Measurements from ENCODE around the gene TPSB2. TPM values are rescaled to one million over a fixed set of nuclear protein-coding genes. Genes with fewer than 3 reads are reported as not detected.
"Not testable (repeated sequence)": the region's sequence is repeated elsewhere in the genome, so short reads cannot be mapped to it uniquely, and the experiment has no call there.

TPSB2 gene
- total and polyA plus RNA-seq, 9 of the 15 experiments (the other 6 are each of a cell fraction or from before 2014, with no cell fraction given) = 0.18 TPM; not detected in 8

DNA sequence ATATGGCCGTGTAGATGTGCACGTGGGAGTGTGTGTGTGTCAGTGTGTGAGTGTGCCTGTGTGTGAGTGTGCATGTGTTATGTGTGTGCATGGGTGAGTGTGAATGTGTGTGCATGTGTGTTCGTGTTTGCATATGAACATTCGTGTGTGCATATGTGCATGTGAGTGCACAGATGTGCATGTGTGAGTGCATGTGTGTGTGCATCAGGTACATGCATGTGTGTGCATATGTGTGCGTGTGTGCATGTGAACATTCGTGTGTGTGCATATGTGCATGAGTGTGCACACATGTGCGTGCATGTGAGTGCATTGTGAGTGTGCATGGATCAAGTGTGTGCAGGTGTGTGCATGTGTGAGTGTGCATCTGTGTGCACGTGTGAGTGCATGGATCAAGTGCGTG is 8.0 kb upstream of the TPSB2 start (continued):
- TF ChIP-seq ZC3H4 (CRISPR knock-in tag; IDR thresholded peaks at IDR 0.05; ENCODE audit: borderline replicate concordance) = 0 out of 2 replicates have a peak, but pooled peaks have one; percentile 47
- peak; percentile 39; the same call in 1 of the 2 replicates for TF ChIP-seq MAX (CRISPR knock-in tag; IDR thresholded peaks at IDR 0.05)
- TF ChIP-seq NR2C2 (CRISPR knock-in tag; IDR thresholded peaks at IDR 0.05) = 0 out of 2 replicates have a peak, but pooled peaks have one; percentile 48
- no peak for TF ChIP-seq NR2C2 (tag; IDR thresholded peaks at IDR 0.05)
- no peak for TF ChIP-seq FOXJ3 (CRISPR knock-in tag; IDR thresholded peaks at IDR 0.05)

DNA sequence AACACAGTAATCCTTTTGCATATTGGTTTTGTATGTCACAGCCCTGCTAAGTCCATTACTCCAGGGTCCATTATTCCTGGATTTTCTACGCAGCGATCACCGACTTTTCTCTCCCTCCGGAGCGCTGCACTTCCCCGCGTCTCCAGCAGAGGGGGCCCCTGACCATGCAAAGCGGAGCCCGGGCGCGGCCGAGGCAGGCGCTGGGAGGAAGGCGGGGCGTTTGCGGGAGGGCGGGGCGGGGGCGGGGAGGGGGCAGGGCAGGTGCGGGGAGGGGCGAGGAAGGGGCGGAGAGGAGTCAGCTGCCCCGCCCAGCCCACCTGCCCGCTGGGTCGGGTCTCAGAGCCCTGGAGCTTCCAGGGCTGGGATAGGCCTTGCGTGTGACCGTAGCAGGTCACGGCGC is 6.7 kb upstream of the TPSB2 start:
- H4K20me1 ChIP-seq (replicated peaks; ENCODE audit: control insufficient read depth, insufficient read depth, low read length); H3K4me3 ChIP-seq; H3K27ac ChIP-seq (ENCODE audit: extremely low read depth, low read depth, low read length); H3K36me3 ChIP-seq (ENCODE audit: control insufficient read depth, insufficient read depth, low read length); H3K9me1 ChIP-seq (ENCODE audit: control insufficient read depth, insufficient read depth, low read length); DNase-seq (ENCODE audit: extremely low read depth in 1 of 4, low spot score in 3 of 4); H3K79me2 ChIP-seq (ENCODE audit: control insufficient read depth, insufficient read depth, low read length); CTCF ChIA-PET (ENCODE audit: low intra/inter-chr PET ratio); BruUV-seq (replicated peaks); H3K4me2 ChIP-seq (ENCODE audit: insufficient read depth, low read length); intact Hi-C loops (cut with micrococcal nuclease); POLR2A ChIA-PET; H3K27me3 ChIP-seq (ENCODE audit: control insufficient read depth in 2 of 2, insufficient read depth in 2 of 2, low read length in 2 of 2); H2AFZ ChIP-seq (ENCODE audit: low read depth, low read length); H3K9ac ChIP-seq (ENCODE audit: insufficient read depth in 1 of 2, low read depth in 2 of 2, low read length in 2 of 2); H3K9me3 ChIP-seq (replicated peaks; ENCODE audit: control insufficient read depth, insufficient read depth, low read depth, low read length); in situ Hi-C loops (cut with MboI); H3K4me1 ChIP-seq (replicated peaks in 1 of 2; ENCODE audit: control insufficient read depth in 2 of 2, insufficient read depth in 2 of 2, low read length in 2 of 2): not testable (repeated sequence)
- WGBS (ENCODE audit: insufficient coverage, low coverage, missing lambda C conversion rate) = no CpG with 5 or more reads among the region's 29 CpGs
- ATAC-seq = peak; percentile 80
- peak; percentile 90 for FAIRE-seq

- not testable (repeated sequence) for FAIRE-seq
Observed at GRCh38 chr16:1232049-1232748, 2.2 kb upstream of the TPSB2 start.

GRCh38 chr16:1231301-1231700 is 1.3 kb upstream of the TPSB2 start:
- H2AFZ ChIP-seq (ENCODE audit: low read depth, low read length); H3K9ac ChIP-seq (ENCODE audit: insufficient read depth in 1 of 2, low read depth in 2 of 2, low read length in 2 of 2); POLR2A ChIA-PET; BruUV-seq (replicated peaks); H3K9me3 ChIP-seq (replicated peaks; ENCODE audit: control insufficient read depth, insufficient read depth, low read depth, low read length); DNase-seq (ENCODE audit: extremely low read depth in 1 of 4, low spot score in 3 of 4); FAIRE-seq; in situ Hi-C loops (cut with MboI); H4K20me1 ChIP-seq (replicated peaks; ENCODE audit: control insufficient read depth, insufficient read depth, low read length); H3K79me2 ChIP-seq (ENCODE audit: control insufficient read depth, insufficient read depth, low read length); H3K36me3 ChIP-seq (ENCODE audit: control insufficient read depth, insufficient read depth, low read length); CTCF ChIA-PET (ENCODE audit: low intra/inter-chr PET ratio); ATAC-seq; H3K4me2 ChIP-seq (ENCODE audit: insufficient read depth, low read length); H3K27me3 ChIP-seq (ENCODE audit: control insufficient read depth in 2 of 2, insufficient read depth in 2 of 2, low read length in 2 of 2); H3K4me1 ChIP-seq (replicated peaks in 1 of 2; ENCODE audit: control insufficient read depth in 2 of 2, insufficient read depth in 2 of 2, low read length in 2 of 2); H3K9me1 ChIP-seq (ENCODE audit: control insufficient read depth, insufficient read depth, low read length); H3K27ac ChIP-seq (ENCODE audit: extremely low read depth, low read depth, low read length); H3K4me3 ChIP-seq; intact Hi-C loops (cut with micrococcal nuclease): not testable (repeated sequence)
- no CpG with 5 or more reads among the region's 7 CpGs for WGBS (ENCODE audit: insufficient coverage, low coverage, missing lambda C conversion rate)

More at GRCh38 chr16:1232049-1232748, 2.2 kb upstream of the TPSB2 start:
- H3K4me1 ChIP-seq (replicated peaks in 1 of 2; ENCODE audit: control insufficient read depth in 2 of 2, insufficient read depth in 2 of 2, low read length in 2 of 2); DNase-seq (ENCODE audit: extremely low read depth in 1 of 4, low spot score in 3 of 4); H3K9me3 ChIP-seq (replicated peaks; ENCODE audit: control insufficient read depth, insufficient read depth, low read depth, low read length); H3K4me3 ChIP-seq; CTCF ChIA-PET (ENCODE audit: low intra/inter-chr PET ratio); H2AFZ ChIP-seq (ENCODE audit: low read depth, low read length); H3K27me3 ChIP-seq (ENCODE audit: control insufficient read depth in 2 of 2, insufficient read depth in 2 of 2, low read length in 2 of 2); intact Hi-C loops (cut with micrococcal nuclease); in situ Hi-C loops (cut with MboI); H3K27ac ChIP-seq (ENCODE audit: extremely low read depth, low read depth, low read length); POLR2A ChIA-PET; H3K4me2 ChIP-seq (ENCODE audit: insufficient read depth, low read length); H3K79me2 ChIP-seq (ENCODE audit: control insufficient read depth, insufficient read depth, low read length); H3K36me3 ChIP-seq (ENCODE audit: control insufficient read depth, insufficient read depth, low read length); H4K20me1 ChIP-seq (replicated peaks; ENCODE audit: control insufficient read depth, insufficient read depth, low read length); H3K9me1 ChIP-seq (ENCODE audit: control insufficient read depth, insufficient read depth, low read length); H3K9ac ChIP-seq (ENCODE audit: insufficient read depth in 1 of 2, low read depth in 2 of 2, low read length in 2 of 2); BruUV-seq (replicated peaks): not testable (repeated sequence)
- peak; percentile 94 for ATAC-seq
- WGBS (ENCODE audit: insufficient coverage, low coverage, missing lambda C conversion rate) = no CpG with 5 or more reads among the region's 47 CpGs

All from K562 (cell line).